A549 (cell line): ENCODE results near the gene C4orf50.

Experiments
- CTCF ChIP-seq: fragments of >200 bp; sonication (Bioruptor Twin); formaldehyde crosslinking; IDR thresholded peaks from 3 replicates; pipeline ENCODE4 v1.5.1; 2016
- EHMT2 ChIP-seq: fragments of 200-600 bp; sonication (generic); IDR thresholded peaks from 2 replicates; pipeline ENCODE4 v1.6.1; 2016; ENCODE audit warnings: antibody characterized with exemption, low read depth, mild to moderate bottlenecking, moderate library complexity
- EP300 ChIP-seq, 2 experiments: fragments of >200 bp; sonication (Bioruptor Twin); formaldehyde crosslinking; IDR thresholded peaks; 2 replicates in 1 of 2; 3 replicates in 1 of 2; pipeline ENCODE4 v1.6.1; 2016 to 2017
- JUN ChIP-seq, 2 experiments: fragments of >200 bp; sonication (Bioruptor Twin); formaldehyde crosslinking; IDR thresholded peaks; 2 replicates in 1 of 2; 3 replicates in 1 of 2; pipeline ENCODE4 v1.6.1; 2016 to 2017
- MAFK ChIP-seq: fragments of 450-650 bp; IDR thresholded peaks from 2 replicates; pipeline ENCODE4 v1.6.1; 2014; ENCODE audit not compliant: partially characterized antibody
- RCOR1 ChIP-seq: fragments of 150-350 bp; IDR thresholded peaks from 2 replicates; pipeline ENCODE4 v1.6.1; 2014; ENCODE audit warnings: antibody characterized with exemption, low read length, low read depth
- ZFP36 ChIP-seq: fragments of 450-650 bp; IDR thresholded peaks from 2 replicates; pipeline ENCODE4 v1.6.1; 2014; ENCODE audit warnings: borderline replicate concordance; ENCODE audit not compliant: partially characterized antibody
- TF ChIP-seq, protein P1 (sequence below): IDR thresholded peaks from 2 replicates; pipeline ENCODE4 v1.6.1; 2012

DNA sequence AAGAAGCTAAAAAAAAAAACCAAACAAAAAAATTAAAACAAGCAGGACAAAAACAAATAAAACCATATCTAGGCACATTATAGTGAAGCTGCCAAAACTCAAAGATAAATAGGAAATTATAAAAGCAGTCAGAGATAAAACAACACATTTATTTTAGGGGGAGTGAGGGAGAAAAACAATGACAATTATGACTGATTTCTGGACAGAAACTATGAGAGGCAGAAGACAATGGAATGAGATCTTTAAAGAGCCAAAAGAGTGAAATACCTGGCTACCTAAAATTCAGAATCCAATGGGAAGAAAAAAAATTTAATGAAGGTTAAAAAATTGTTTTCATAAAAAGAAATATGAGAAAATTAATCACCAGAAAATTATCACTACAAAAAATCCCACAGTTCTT is 33.4 kb downstream of the C4orf50 start:
- TF ChIP-seq RCOR1 (no peak), JUN (IDR thresholded peaks at IDR 0.05) (no peak), ZFP36 (no peak), CTCF (no peak), EHMT2 (no peak), MAFK (no peak), EP300 (IDR thresholded peaks at IDR 0.05) (no peak)
- TF ChIP-seq, protein P1, sequence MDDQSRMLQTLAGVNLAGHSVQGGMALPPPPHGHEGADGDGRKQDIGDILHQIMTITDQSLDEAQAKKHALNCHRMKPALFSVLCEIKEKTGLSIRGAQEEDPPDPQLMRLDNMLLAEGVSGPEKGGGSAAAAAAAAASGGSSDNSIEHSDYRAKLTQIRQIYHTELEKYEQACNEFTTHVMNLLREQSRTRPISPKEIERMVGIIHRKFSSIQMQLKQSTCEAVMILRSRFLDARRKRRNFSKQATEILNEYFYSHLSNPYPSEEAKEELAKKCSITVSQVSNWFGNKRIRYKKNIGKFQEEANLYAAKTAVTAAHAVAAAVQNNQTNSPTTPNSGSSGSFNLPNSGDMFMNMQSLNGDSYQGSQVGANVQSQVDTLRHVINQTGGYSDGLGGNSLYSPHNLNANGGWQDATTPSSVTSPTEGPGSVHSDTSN = no peak
